ENCODE results near the gene CDC42. TPM values are rescaled to one million over a fixed set of nuclear protein-coding genes. Genes with fewer than 3 reads are reported as not detected.
"Not testable (repeated sequence)": the region's sequence is repeated elsewhere in the genome, so short reads cannot be mapped to it uniquely, and the experiment has no call there.

The CDC42 gene
- total RNA-seq, 1 experiment from 2014 or later, result 223 TPM

DNA sequence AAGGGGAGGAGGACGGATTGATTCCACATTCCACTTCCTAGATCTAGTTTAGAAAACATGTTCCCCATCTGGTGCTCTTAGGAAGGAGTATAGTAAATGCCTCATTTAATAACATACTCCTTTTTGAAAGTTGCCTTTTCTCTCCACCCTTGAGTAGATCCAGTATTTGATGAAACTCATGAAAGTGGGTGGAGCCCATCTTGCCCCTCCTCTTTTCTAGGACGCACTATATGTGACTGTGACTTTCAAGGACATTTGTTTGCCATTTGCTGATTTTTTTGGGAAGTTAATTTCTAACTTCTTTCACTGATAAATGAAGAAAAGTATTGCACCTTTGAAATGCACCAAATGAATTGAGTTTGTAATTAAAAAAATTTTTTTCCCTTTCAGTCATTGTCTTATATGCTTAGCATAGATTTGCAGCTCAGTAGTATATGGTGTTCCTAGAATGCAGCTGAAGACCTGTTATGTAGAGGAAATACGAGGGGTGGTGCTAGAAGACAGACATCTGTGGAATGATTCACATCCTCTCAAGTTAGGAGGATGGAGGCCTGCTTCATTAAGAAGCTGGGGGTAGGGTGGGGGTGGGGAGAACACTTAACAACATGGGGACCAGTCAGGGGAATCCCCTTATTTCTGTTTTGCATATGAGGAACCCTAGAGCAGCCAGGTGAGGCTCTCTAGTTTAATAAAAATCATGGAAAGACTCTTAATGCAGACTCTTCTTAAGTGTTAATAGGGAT, 39.7 kb downstream of the CDC42 start:
- H3K9me3 ChIP-seq (ENCODE audit: low read length); H3K4me2 ChIP-seq (ENCODE audit: low read depth, low read length, poor library complexity, severe bottlenecking); H3K9ac ChIP-seq (ENCODE audit: low read length); H3K27me3 ChIP-seq (ENCODE audit: low read length); H3K4me3 ChIP-seq (ENCODE audit: low read length); H2AFZ ChIP-seq (ENCODE audit: low read length); H3K27ac ChIP-seq (ENCODE audit: low read length); H3K9me2 ChIP-seq (replicated peaks; ENCODE audit: insufficient read depth, low read length): not testable (repeated sequence)
- peak; percentile 55 for DNase-seq
- Histone ChIP-seq H3K4me1 (ENCODE audit: low read length) (peaks cover 50% of the 10 kb centered on the region), H3K79me2 (ENCODE audit: low read length) (peaks cover 79% of the 10 kb centered on the region), H3K36me3 (ENCODE audit: insufficient read depth, low read length) (peaks cover 55% of the 10 kb centered on the region; the same call in 1 of the 2 replicates), H4K20me1 (ENCODE audit: insufficient read depth, low read depth, low read length) (peaks cover 48% of the 10 kb centered on the region)

DNA sequence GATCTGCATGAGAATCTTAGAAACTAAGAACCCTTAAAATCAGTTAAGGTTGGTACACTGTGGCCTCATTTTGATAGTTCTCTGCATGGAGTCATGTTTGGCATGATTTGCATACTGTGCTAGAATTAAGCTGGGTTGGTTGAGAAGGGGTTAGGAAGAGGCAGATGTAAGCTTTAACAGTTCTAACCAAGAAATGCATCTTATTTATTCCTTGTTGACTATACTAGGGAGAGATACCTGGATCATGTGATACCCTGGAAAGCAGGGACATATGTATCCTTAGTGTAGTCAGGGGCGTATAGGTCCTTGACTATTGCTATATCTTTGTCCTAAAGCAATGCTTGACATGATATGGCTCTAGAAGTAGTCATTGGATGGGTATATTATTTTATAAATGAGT, 41.0 kb downstream of the CDC42 start:
- Histone ChIP-seq H3K9me3 (ENCODE audit: low read length) (no peaks in the 10 kb centered on the region), H3K79me2 (ENCODE audit: low read length) (peaks cover 76% of the 10 kb centered on the region), H3K4me2 (ENCODE audit: low read depth, low read length, poor library complexity, severe bottlenecking) (no peak overlapping the region), H3K4me1 (ENCODE audit: low read length) (peaks cover 44% of the 10 kb centered on the region), H4K20me1 (ENCODE audit: insufficient read depth, low read depth, low read length) (peaks cover 36% of the 10 kb centered on the region), H3K27ac (ENCODE audit: low read length) (no peak overlapping the region), H3K9ac (ENCODE audit: low read length) (no peak overlapping the region), H3K27me3 (ENCODE audit: low read length) (no peaks in the 10 kb centered on the region), H3K9me2 (replicated peaks; ENCODE audit: insufficient read depth, low read length) (no peaks in the 10 kb centered on the region), H3K4me3 (ENCODE audit: low read length) (no peak overlapping the region), H3K36me3 (ENCODE audit: insufficient read depth, low read length) (peaks cover 57% of the 10 kb centered on the region; the same call in 1 of the 2 replicates), H2AFZ (ENCODE audit: low read length) (no peak overlapping the region)
- DNase-seq, result no peak

DNA sequence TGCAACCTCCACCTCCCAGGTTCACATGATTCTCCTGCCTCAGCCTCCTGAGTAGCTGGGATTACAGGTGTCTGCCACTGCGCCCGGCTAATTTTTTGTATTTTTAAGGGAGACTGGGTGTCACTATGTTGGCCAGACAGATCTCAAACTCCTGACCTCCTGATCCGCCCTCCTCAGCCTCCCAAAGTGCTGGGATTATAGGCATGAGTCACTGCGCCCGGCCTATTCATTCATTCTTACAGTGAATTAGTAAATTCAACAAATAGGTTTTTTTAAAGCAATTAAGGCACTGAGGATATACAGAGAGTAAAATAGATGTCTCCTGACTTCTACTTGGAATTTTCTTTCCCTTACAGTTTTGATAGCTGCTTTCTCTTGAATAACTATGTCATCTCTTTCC, 43.5 kb downstream of the CDC42 start:
- Histone ChIP-seq H2AFZ (ENCODE audit: low read length) (no peak overlapping the region), H3K4me1 (ENCODE audit: low read length) (peaks cover 18% of the 10 kb centered on the region), H3K9ac (ENCODE audit: low read length) (no peak overlapping the region), H3K36me3 (ENCODE audit: insufficient read depth, low read length) (peaks cover 45% of the 10 kb centered on the region; the same call in 1 of the 2 replicates), H3K4me2 (ENCODE audit: low read depth, low read length, poor library complexity, severe bottlenecking) (no peak overlapping the region), H3K9me3 (ENCODE audit: low read length) (no peaks in the 10 kb centered on the region), H3K4me3 (ENCODE audit: low read length) (no peak overlapping the region), H3K27ac (ENCODE audit: low read length) (no peak overlapping the region), H3K27me3 (ENCODE audit: low read length) (no peaks in the 10 kb centered on the region), H3K9me2 (replicated peaks; ENCODE audit: insufficient read depth, low read length) (no peaks in the 10 kb centered on the region), H3K79me2 (ENCODE audit: low read length) (peaks cover 55% of the 10 kb centered on the region), H4K20me1 (ENCODE audit: insufficient read depth, low read depth, low read length) (peaks cover 11% of the 10 kb centered on the region)
- no peak for DNase-seq

DNA sequence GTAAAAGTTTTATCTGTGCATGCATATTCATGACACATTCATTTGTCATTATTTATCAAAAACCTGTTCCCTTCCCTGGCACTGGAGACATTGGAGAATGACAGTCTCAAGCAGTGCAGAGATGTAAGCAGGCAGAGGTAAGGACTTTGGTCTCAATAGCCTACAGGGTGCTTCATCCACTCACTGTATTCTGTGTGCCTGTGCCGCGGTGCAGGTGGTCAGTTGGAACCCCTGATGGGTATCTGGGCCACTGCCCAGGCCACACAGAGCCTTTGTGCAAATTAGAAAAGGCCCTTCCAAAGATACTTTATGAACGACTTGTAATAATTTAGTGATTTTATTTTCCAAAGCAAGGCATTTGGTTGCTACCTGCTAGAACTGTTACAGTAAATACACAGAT, 44.0 kb downstream of the CDC42 start:
- Histone ChIP-seq H3K27me3 (ENCODE audit: low read length) (no peaks in the 10 kb centered on the region), H2AFZ (ENCODE audit: low read length) (no peak overlapping the region), H3K4me3 (ENCODE audit: low read length) (no peak overlapping the region), H3K4me2 (ENCODE audit: low read depth, low read length, poor library complexity, severe bottlenecking) (no peak overlapping the region), H3K9ac (ENCODE audit: low read length) (no peak overlapping the region), H3K79me2 (ENCODE audit: low read length) (peaks cover 52% of the 10 kb centered on the region), H3K4me1 (ENCODE audit: low read length) (peaks cover 15% of the 10 kb centered on the region), H3K9me2 (replicated peaks; ENCODE audit: insufficient read depth, low read length) (no peaks in the 10 kb centered on the region), H3K27ac (ENCODE audit: low read length) (no peak overlapping the region), H3K9me3 (ENCODE audit: low read length) (no peaks in the 10 kb centered on the region), H4K20me1 (ENCODE audit: insufficient read depth, low read depth, low read length) (peaks cover 8% of the 10 kb centered on the region), H3K36me3 (ENCODE audit: insufficient read depth, low read length) (peaks cover 44% of the 10 kb centered on the region; the same call in 1 of the 2 replicates)
- DNase-seq, result no peak

DNA sequence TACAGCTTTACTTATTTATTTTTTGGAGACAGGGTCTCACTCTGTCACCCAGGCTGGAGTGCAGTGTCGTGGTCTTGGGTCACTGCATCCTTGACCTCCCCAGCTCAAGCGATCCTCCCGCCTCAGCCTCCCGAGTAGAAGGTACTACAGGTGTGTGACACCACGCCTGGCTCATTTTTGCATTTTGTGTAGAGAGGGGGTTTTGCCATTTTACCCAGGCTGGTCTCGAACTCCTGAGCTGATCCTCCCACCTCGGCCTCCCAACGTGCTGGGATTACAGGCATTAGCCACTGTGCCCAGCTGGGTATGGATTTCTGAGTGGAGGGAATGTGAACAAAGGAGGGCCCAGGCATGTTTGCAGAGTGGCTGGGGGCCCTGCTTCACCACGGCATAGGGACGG, 46.2 kb downstream of the CDC42 start:
- Histone ChIP-seq H3K4me2 (ENCODE audit: low read depth, low read length, poor library complexity, severe bottlenecking) (no peak overlapping the region), H4K20me1 (ENCODE audit: insufficient read depth, low read depth, low read length) (no peaks in the 10 kb centered on the region; the same call in 1 of the 2 replicates), H3K4me1 (ENCODE audit: low read length) (no peaks in the 10 kb centered on the region), H3K79me2 (ENCODE audit: low read length) (peaks cover 40% of the 10 kb centered on the region), H3K9me2 (replicated peaks; ENCODE audit: insufficient read depth, low read length) (no peaks in the 10 kb centered on the region), H3K9ac (ENCODE audit: low read length) (no peak overlapping the region), H3K9me3 (ENCODE audit: low read length) (no peaks in the 10 kb centered on the region), H3K36me3 (ENCODE audit: insufficient read depth, low read length) (peaks cover 31% of the 10 kb centered on the region; the same call in 1 of the 2 replicates), H2AFZ (ENCODE audit: low read length) (no peak overlapping the region), H3K27ac (ENCODE audit: low read length) (no peak overlapping the region), H3K27me3 (ENCODE audit: low read length) (no peaks in the 10 kb centered on the region), H3K4me3 (ENCODE audit: low read length) (no peak overlapping the region)
- DNase-seq, result no peak

DNA sequence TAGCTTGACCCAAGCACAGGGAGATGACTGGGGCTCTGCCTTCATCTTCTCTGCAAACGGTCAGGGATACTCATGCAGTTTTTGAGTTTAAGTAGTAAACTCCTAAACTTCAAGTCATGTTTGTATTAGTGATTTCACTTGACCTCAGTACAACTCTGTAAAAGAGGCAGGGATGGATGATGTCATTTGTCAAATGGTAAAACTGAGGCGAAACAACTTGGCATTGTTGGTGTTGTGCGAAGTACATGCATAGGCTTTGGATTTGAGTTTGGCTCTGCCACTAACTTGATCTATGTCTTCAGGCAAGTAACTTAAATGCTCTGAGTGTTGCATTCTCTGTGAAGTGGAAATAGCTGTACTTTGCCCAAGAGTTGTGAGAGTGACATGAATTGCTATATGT, 47.7 kb downstream of the CDC42 start:
- Histone ChIP-seq H4K20me1 (ENCODE audit: insufficient read depth, low read depth, low read length) (peaks cover 4% of the 10 kb centered on the region), H3K27ac (ENCODE audit: low read length) (no peak overlapping the region), H3K79me2 (ENCODE audit: low read length) (peaks cover 33% of the 10 kb centered on the region)

DNA sequence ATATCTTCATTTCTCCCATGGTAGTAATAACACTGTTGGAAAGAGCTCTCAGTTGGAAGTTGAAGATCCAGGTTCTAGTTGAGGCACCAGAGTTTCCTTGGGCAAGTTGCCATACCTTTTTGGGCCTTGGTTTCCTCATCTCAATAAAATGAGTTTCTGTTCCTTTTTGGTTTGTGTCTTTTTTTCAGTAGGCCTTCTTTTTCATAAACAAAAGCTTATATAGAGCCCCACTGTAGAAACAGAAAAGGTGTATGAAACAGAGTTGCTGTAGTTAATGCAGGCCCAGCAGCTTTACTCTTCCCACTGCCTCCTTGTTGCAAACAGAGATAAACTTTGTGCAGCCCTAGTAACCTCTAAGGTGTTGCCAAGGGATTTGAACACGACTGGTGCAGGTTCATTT, 48.7 kb downstream of the CDC42 start:
- Histone ChIP-seq H3K36me3 (ENCODE audit: insufficient read depth, low read length) (peaks cover 29% of the 10 kb centered on the region; the same call in 1 of the 2 replicates), H2AFZ (ENCODE audit: low read length) (no peak overlapping the region), H3K9ac (ENCODE audit: low read length) (no peak overlapping the region), H3K4me2 (ENCODE audit: low read depth, low read length, poor library complexity, severe bottlenecking) (no peak overlapping the region), H3K9me3 (ENCODE audit: low read length) (no peaks in the 10 kb centered on the region), H3K27ac (ENCODE audit: low read length) (no peak overlapping the region), H3K4me1 (ENCODE audit: low read length) (no peaks in the 10 kb centered on the region), H3K4me3 (ENCODE audit: low read length) (no peak overlapping the region), H4K20me1 (ENCODE audit: insufficient read depth, low read depth, low read length) (peaks cover 13% of the 10 kb centered on the region), H3K9me2 (replicated peaks; ENCODE audit: insufficient read depth, low read length) (no peaks in the 10 kb centered on the region), H3K79me2 (ENCODE audit: low read length) (peaks cover 38% of the 10 kb centered on the region), H3K27me3 (ENCODE audit: low read length) (no peaks in the 10 kb centered on the region)
- DNase-seq, result no peak

More for the DNA sequence above, 47.7 kb downstream of the CDC42 start:
- no peak overlapping the region for H3K9ac ChIP-seq (ENCODE audit: low read length)
- no peaks in the 10 kb centered on the region for H3K9me3 ChIP-seq (ENCODE audit: low read length)
- H3K27me3 ChIP-seq (ENCODE audit: low read length), result no peaks in the 10 kb centered on the region
- no peak overlapping the region for H3K4me2 ChIP-seq (ENCODE audit: low read depth, low read length, poor library complexity, severe bottlenecking)
- no peak for DNase-seq
- H3K4me1 ChIP-seq (ENCODE audit: low read length), result no peaks in the 10 kb centered on the region
- peaks cover 24% of the 10 kb centered on the region; the same call in 1 of the 2 replicates for H3K36me3 ChIP-seq (ENCODE audit: insufficient read depth, low read length)
- no peak overlapping the region for H3K4me3 ChIP-seq (ENCODE audit: low read length)
- H2AFZ ChIP-seq (ENCODE audit: low read length), result no peak overlapping the region
- H3K9me2 ChIP-seq (replicated peaks; ENCODE audit: insufficient read depth, low read length), result no peaks in the 10 kb centered on the region

DNA sequence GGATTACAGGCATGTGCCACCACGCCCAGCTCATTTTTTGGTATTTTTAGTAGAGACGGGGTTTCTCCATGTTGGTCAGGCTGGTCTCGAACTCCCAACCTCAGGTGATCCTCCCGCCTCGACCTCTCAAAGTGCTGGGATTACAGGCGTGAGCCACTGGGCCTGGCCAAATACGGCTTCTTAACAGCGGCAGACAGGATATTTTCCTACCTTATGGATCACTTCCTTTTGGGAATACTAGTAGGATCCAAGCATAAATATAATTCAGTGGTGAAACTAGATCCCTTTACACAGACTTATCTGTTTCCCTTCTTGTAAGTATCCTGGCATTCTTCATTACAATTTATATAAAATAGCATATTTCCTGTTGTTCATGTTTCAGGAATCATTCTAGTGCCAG, 49.5 kb downstream of the CDC42 start:
- Histone ChIP-seq H3K9me2 (replicated peaks; ENCODE audit: insufficient read depth, low read length) (no peaks in the 10 kb centered on the region), H3K9me3 (ENCODE audit: low read length) (no peaks in the 10 kb centered on the region), H3K27ac (ENCODE audit: low read length) (no peak overlapping the region), H3K4me3 (ENCODE audit: low read length) (no peak overlapping the region), H3K9ac (ENCODE audit: low read length) (no peak overlapping the region), H2AFZ (ENCODE audit: low read length) (no peak overlapping the region), H4K20me1 (ENCODE audit: insufficient read depth, low read depth, low read length) (peaks cover 13% of the 10 kb centered on the region), H3K27me3 (ENCODE audit: low read length) (no peaks in the 10 kb centered on the region), H3K79me2 (ENCODE audit: low read length) (peaks cover 38% of the 10 kb centered on the region), H3K4me2 (ENCODE audit: low read depth, low read length, poor library complexity, severe bottlenecking) (no peak overlapping the region), H3K36me3 (ENCODE audit: insufficient read depth, low read length) (peaks cover 27% of the 10 kb centered on the region; the same call in 1 of the 2 replicates), H3K4me1 (ENCODE audit: low read length) (no peaks in the 10 kb centered on the region)
- DNase-seq, result no peak

Data from Karpas-422 (cell line).